Dedifferentiated amniotic fluid mesenchymal stem cell (primary cell): ENCODE measurements around the gene EXOSC1.
"Not testable (repeated sequence)": the region's sequence is repeated elsewhere in the genome, so short reads cannot be mapped to it uniquely, and the experiment has no call there.

Experiments used
- DNase-seq: peaks from one replicate; pipeline ENCODE4 v3.0.0-alpha.2; 2016; ENCODE audit errors: extremely low spot score

The EXOSC1 gene

GRCh38 chr10:97407952-97408248 lies 37.9 kb downstream of the EXOSC1 start:
- no peak for DNase-seq

- peak; percentile 73 for DNase-seq
Measured at GRCh38 chr10:97407211-97407951, 38.4 kb downstream of the EXOSC1 start.

- DNase-seq, result not testable (repeated sequence)
Measured at GRCh38 chr10:97406483-97406882, 39.3 kb downstream of the EXOSC1 start.

- no peak for DNase-seq
Measured at GRCh38 chr10:97406064-97406463, 39.7 kb downstream of the EXOSC1 start.

GRCh38 chr10:97404044-97404443 lies 41.8 kb downstream of the EXOSC1 start:
- DNase-seq, result no peak

GRCh38 chr10:97401455-97401919 lies 44.3 kb downstream of the EXOSC1 start:
- no peak for DNase-seq

- DNase-seq, result peak; percentile 100
Measured at GRCh38 chr10:97400665-97401454, 44.9 kb downstream of the EXOSC1 start, which contains the start of gene RRP12. RRP12 (minus strand) TSS chr10:97401340; CDS start chr10:97401231, 109 bp downstream.

GRCh38 chr10:97399843-97400545 lies 45.8 kb downstream of the EXOSC1 start:
- DNase-seq, result no peak

- no peak for DNase-seq
Measured at GRCh38 chr10:97396056-97396455, 49.8 kb downstream of the EXOSC1 start.

GRCh38 chr10:97393034-97393573 lies 52.7 kb downstream of the EXOSC1 start:
- no peak for DNase-seq

GRCh38 chr10:97390091-97390490 lies 55.7 kb downstream of the EXOSC1 start:
- no peak for DNase-seq

- no peak for DNase-seq
Measured at GRCh38 chr10:97388152-97388551, 57.7 kb downstream of the EXOSC1 start.
